ENCODE measurements around the gene LTB.

The LTB gene

DNA sequence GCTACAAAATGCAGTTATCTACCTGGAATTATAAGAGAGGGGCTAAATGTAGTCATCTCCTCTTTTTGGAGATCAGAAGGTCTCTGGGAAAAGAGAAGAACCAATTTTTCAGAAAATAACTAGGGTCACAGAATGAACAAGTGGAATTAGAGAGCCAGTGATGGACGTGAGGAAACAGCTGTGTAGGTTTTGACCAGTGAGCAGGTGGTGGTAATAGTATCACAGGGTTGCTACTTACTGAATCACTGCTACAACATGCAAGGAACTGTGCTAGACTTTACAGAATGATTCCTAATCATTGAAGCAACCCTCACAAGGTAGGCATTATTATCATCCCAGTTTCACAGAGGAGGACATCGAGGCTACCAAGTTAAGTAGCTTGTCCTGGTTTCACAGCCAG lies 37.5 kb downstream of the LTB start:
- H3K9me3 Mint-ChIP-seq, result no peaks in the 10 kb centered on the region
- no peak overlapping the region for H3K4me3 Mint-ChIP-seq
- intact Hi-C loops (cut with micrococcal nuclease), result loop anchor here (5.0 kb wide), 2 partner anchors 123 to 288 kb away; partner anchors contain the start of genes CSNK2B and LY6G5B
- peaks cover 29% of the 10 kb centered on the region for H3K36me3 Mint-ChIP-seq (ENCODE audit: low read depth)
- H3K27me3 Mint-ChIP-seq, result no peaks in the 10 kb centered on the region
- H3K4me1 Mint-ChIP-seq (ENCODE audit: low read depth), result peaks cover 45% of the 10 kb centered on the region
- no peak overlapping the region for H3K27ac Mint-ChIP-seq

DNA sequence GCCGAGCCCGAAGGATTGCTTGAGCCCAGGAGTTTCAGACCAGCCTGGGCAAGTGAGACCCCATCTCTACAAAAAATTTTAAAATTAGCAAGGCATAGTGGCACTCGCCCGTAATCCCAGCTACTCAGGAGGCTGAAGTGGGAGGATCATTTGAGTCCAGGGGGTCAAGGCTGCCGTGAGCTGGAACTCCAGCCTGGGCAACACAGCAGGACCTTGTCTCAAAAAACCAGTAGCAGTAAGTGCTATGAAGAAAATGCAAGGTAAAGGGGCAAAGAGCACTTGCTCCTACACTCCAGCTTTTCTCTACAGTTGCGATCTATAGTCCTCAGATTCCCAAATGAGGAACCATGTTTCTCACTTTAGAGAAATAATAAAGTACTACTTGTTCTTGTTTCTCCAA lies 38.6 kb downstream of the LTB start:
- Mint-ChIP-seq H3K4me3 (no peak overlapping the region), H3K9me3 (no peaks in the 10 kb centered on the region), H3K27me3 (no peaks in the 10 kb centered on the region), H3K4me1 (ENCODE audit: low read depth) (peaks cover 48% of the 10 kb centered on the region), H3K27ac (no peak overlapping the region), H3K36me3 (ENCODE audit: low read depth) (peaks cover 33% of the 10 kb centered on the region)
- intact Hi-C loops (cut with micrococcal nuclease), result loop anchor here (5.0 kb wide), 1 partner anchor 124 kb away; the partner anchor contains the start of genes CSNK2B and LY6G5B

DNA sequence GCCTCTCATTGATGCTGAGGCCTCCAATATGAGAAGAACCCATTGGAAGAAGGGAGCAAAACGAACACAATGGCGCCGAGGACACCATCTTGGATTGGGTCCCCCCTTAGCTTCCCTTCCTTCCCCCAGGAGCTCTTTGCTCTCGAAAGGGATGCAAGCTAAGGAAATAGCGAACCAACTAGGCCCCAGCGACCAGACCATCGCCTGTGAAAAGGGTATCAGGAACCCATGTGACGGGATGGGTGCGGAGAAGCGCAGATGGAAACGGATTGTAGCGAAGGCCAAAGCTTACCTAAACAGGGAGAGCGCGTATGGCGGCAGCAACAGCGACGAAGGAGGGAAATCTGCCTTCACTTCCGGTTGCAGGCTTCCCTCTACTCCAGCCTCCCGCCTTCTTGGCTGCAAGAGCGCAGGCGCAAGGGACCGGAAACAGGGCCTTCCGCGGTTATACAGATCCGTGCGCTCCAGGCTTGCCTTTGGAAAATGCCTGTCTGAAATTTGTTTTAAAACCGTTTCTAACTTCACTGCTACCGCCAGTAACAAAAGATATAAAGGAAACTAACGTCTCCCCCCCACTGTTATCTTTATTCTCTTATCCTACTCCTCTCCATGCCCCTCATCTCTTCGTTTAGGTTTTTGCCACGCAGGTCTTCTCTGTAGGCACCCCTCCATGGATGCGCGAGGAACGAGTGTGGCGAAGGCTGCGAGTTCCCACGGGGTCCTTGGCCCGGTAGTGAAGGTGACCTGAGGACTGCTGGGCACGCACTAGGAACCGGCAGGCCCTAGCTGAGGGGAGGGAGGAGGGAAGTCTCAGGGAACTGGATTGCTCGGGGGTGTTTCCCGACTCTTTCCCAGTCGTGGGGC lies 40.3 kb downstream of the LTB start, which contains the start of gene DDX39B:
Gene DDX39B (minus strand): TSS at position 346 of the 864 bp plus-strand sequence. CDS start 1,471 bp downstream, outside the sequence.
- Mint-ChIP-seq H3K27ac (peak within 1 kb of the TSS; percentile 91), H3K27me3 (no peaks in the 10 kb centered on the region), H3K9me3 (no peaks in the 10 kb centered on the region), H3K4me3 (peak within 1 kb of the TSS; percentile 86), H3K36me3 (ENCODE audit: low read depth) (peaks cover 50% of the 10 kb centered on the region), H3K4me1 (ENCODE audit: low read depth) (peaks cover 40% of the 10 kb centered on the region)
- intact Hi-C loops (cut with micrococcal nuclease), result loop anchor here (5.0 kb wide), 1 partner anchor 125 kb away; the partner anchor contains the start of genes CSNK2B and LY6G5B

DNA sequence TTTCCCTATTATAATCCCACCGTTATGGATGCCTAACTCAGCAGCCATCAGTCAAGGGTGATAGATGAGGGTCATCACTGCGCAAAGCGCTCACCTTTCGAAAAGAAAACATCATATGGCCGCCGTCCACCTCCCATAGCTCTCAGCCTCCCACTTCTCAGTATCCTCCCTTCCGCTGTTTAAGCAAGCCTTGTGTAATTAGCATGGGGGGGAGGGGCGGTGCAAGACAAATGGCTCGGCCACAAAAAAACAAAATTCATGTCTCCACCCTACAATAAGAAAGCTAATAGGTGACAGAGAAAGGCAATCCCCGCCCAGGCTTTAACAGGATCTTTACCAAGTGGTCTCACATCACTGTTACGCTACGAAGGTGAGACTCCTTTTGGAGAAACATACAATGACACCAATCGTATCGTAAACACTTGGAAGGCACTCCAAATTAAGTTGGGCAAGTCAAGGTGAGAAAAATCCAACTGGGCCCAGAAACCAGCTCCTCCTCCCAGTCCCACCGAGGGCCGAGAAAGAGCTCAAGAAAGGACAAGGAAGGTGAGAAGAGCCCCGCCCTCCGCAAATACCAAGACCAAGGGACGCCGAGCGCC lies 41.1 kb downstream of the LTB start:
- Mint-ChIP-seq H3K4me3 (peak overlapping the region; percentile 86), H3K9me3 (no peaks in the 10 kb centered on the region), H3K27me3 (no peaks in the 10 kb centered on the region), H3K4me1 (ENCODE audit: low read depth) (peaks cover 32% of the 10 kb centered on the region), H3K27ac (peak overlapping the region; percentile 91), H3K36me3 (ENCODE audit: low read depth) (peaks cover 57% of the 10 kb centered on the region)
- intact Hi-C loops (cut with micrococcal nuclease), result loop anchor here (5.0 kb wide), 1 partner anchor 126 kb away; the partner anchor contains the start of genes CSNK2B and LY6G5B

DNA sequence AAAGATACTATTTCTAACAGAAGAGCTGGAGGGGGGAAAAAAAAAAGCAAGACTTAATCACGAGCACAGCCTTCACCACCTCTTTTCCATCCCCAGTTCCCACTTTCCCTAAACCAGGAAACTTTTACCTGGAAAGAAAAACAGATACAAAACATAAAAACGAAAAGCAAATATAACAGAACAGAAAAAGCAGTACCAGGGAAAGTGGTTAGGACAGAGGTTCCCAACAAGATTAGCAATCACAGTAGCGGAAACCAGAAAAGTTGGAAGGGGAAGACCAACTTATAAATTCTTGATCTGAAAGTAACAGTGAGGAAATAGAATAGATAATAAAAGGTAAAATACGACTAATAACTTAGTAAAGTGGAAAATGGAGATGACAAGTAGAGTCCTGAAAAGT lies 41.6 kb downstream of the LTB start:
- intact Hi-C loops (cut with micrococcal nuclease), result loop anchor here (5.0 kb wide), 1 partner anchor 127 kb away; the partner anchor contains the start of genes CSNK2B and LY6G5B
- peak overlapping the region; percentile 86 for H3K4me3 Mint-ChIP-seq
- peaks cover 28% of the 10 kb centered on the region for H3K4me1 Mint-ChIP-seq (ENCODE audit: low read depth)
- H3K27me3 Mint-ChIP-seq, result no peaks in the 10 kb centered on the region
- H3K9me3 Mint-ChIP-seq, result no peaks in the 10 kb centered on the region
- H3K36me3 Mint-ChIP-seq (ENCODE audit: low read depth), result peaks cover 62% of the 10 kb centered on the region
- peak overlapping the region; percentile 91 for H3K27ac Mint-ChIP-seq

DNA sequence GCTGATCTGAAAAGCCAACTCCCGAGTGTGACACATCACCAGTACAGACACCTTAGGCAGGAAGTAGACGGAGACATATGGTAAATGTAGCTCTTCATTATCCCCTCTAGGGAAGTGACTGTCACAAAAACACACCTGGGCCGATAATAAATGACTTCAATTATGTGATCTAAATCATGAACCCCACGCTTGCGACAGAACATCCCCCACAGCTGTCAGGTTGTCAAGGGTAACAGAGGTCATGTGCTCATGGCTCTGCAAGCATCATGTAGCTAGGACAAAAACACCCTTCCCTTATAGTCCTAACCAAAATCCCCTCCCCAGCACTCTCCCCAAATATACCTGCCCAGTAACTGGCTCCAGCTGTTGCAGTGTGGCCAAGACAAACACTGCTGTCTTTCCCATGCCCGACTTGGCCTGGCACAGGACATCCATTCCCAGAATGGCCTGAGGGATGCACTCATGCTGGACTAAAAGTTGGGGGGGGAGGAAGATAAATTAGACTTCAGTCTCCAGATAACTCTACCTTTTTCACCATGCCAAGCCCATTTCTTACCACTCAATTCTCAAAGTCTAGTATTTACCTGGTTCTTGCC lies 43.3 kb downstream of the LTB start:
- no peaks in the 10 kb centered on the region for H3K27me3 Mint-ChIP-seq
- intact Hi-C loops (cut with micrococcal nuclease), result no loop called here
- H3K27ac Mint-ChIP-seq, result peak overlapping the region; percentile 3
- H3K36me3 Mint-ChIP-seq (ENCODE audit: low read depth), result peaks cover 79% of the 10 kb centered on the region
- H3K4me1 Mint-ChIP-seq (ENCODE audit: low read depth), result peaks cover 28% of the 10 kb centered on the region
- H3K4me3 Mint-ChIP-seq, result peak overlapping the region; percentile 37
- no peaks in the 10 kb centered on the region for H3K9me3 Mint-ChIP-seq

DNA sequence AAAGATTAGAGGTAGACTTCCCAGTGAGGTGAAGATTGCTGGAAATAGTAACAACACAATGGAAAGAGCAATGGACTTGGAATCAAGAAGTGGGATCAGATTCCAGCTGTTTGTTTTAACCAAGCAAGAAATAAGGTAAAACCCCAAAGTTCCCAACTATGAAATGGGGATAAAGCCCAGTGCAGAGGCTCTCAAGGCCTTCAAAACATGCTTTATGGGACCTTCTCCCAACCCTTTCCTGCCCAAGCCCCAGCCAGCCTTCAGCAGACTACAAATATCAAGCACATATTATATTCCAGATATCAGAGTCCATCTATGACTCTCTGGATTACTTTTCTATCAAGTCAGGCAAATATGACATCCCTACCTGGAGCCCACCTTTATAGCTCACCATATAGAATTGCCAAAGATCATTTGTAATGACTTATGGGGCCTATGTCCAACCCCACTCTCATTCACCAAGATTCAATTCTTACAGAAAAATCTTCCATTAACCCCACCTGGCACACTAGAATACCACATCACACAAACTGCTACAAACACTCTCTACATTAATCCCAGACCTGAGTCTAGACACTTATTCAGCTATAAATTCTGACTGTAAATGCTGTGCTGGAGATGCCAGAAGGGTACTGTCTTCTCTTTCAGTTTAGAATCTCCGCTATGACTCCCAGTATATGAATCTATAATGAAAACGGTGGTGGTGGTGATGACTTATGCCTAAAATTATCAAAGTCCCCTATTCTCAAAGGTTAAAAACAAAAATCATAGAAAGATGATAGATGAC lies 46.5 kb downstream of the LTB start:
- Mint-ChIP-seq H3K36me3 (ENCODE audit: low read depth) (peaks cover 99% of the 10 kb centered on the region), H3K9me3 (no peaks in the 10 kb centered on the region), H3K4me3 (no peak overlapping the region), H3K27ac (no peak overlapping the region), H3K4me1 (ENCODE audit: low read depth) (peaks cover 32% of the 10 kb centered on the region), H3K27me3 (no peaks in the 10 kb centered on the region)
- intact Hi-C loops (cut with micrococcal nuclease), result no loop called here

DNA sequence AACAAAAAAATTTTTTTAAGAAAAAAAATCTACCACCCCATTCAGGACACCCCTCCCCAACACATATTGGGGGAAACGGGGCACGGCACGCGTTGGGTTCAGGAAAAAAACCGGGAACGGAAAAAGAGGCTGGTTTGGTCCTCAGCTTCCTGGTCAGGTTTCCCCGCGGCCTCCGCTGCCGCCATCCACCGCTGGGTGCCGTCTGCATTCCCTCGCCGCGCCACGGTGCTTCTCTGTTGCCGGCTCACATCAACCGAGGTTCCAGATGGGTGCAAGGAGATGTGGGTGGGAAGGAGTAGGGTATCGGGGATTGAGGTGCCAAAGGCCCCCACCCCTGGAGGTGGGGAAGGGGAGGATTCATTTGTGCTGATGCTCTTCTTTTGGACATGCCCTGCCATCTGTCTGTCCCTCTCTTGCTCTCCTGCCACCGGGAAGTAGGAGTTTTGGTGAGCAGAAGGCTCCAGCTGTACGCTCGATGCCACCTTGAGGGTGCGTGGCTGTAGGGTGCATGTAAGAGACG lies 47.6 kb downstream of the LTB start:
- Mint-ChIP-seq H3K4me3 (no peak overlapping the region), H3K4me1 (ENCODE audit: low read depth) (peaks cover 27% of the 10 kb centered on the region), H3K27me3 (no peaks in the 10 kb centered on the region), H3K27ac (no peak overlapping the region), H3K9me3 (no peaks in the 10 kb centered on the region), H3K36me3 (ENCODE audit: low read depth) (peaks cover 99% of the 10 kb centered on the region)
- intact Hi-C loops (cut with micrococcal nuclease), result no loop called here

DNA sequence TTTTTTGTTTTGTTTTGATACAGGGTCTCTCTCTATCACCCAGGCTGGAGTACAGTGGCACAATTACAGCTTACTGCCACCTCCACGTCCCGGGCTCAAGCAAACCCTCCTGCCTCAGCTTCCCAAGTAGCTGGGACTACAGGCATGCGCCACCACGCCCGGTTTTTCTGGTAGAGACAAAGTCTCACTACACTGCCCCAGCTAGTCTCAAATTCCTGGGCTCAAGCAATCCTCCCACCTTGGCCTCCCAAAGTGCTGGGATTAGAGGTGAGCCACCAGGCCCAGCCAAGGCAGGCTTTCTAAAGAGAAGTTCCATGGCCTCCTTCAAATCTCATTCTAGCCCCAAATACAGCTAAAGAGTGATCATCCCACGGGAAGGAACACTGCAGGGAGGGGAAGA lies 48.2 kb downstream of the LTB start:
- no peaks in the 10 kb centered on the region for H3K9me3 Mint-ChIP-seq
- no peaks in the 10 kb centered on the region for H3K27me3 Mint-ChIP-seq
- no peak overlapping the region for H3K27ac Mint-ChIP-seq
- H3K4me1 Mint-ChIP-seq (ENCODE audit: low read depth), result peaks cover 21% of the 10 kb centered on the region
- intact Hi-C loops (cut with micrococcal nuclease), result no loop called here
- peaks cover 99% of the 10 kb centered on the region for H3K36me3 Mint-ChIP-seq (ENCODE audit: low read depth)
- no peak overlapping the region for H3K4me3 Mint-ChIP-seq

DNA sequence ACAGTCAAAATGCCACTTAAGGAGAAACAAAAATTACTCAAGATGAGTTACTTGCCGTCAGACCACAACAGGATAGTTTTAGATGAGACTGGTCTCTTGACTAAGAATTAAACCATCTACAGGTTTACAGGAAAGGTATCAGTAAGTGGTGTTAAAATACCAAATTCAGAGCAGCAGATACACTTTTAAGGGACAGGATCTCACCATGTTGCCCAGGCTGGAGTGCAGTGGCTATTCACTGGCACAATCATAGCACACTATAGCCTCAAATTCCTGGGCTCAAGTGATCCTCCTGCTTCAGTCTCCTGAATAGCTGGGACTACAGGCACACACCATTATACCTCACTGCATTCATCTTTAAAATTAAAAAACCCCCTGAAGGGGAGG lies 48.8 kb downstream of the LTB start:
- Mint-ChIP-seq H3K4me3 (no peak overlapping the region), H3K27me3 (no peaks in the 10 kb centered on the region), H3K9me3 (no peaks in the 10 kb centered on the region), H3K27ac (no peak overlapping the region), H3K4me1 (ENCODE audit: low read depth) (peaks cover 16% of the 10 kb centered on the region), H3K36me3 (ENCODE audit: low read depth) (peaks cover 99% of the 10 kb centered on the region)
- intact Hi-C loops (cut with micrococcal nuclease), result no loop called here

DNA sequence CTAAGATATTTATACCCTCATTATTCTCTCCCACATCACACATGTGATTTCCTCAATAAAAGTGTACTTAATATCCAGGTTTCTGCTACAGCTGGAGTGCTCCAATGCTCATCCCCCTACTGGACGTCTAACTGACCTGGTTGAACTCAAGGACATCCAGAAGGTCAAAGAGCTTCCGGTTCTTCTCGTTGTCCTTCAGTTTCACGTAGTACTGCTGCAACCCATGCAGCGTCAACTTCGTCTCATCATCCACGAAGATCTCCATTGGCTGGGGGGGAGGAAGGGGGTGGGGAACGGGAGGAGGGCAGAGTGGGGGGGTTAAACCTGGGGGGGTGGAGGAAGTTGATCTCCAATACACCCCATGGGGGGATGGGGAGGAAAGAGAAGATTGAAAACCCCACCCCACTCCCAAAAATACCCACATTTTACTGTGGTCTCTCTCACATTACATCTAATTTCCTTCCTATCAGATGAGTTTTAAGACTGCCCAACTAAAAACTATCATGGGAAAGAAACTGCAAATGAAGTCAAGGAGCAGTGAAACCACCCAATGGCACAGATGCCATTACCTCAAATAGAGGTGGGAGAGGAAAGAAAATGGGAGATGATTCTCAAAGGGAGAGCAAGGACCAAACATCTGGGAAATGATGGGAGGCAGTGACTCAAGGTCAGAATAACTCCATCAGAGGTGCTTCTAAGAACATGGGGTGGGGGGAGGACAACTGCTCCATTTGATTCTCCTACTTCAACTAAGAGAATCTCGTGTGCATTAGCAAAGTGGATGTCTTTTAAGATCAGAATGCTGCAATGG lies 49.4 kb downstream of the LTB start:
- Mint-ChIP-seq H3K4me1 (ENCODE audit: low read depth) (peaks cover 12% of the 10 kb centered on the region), H3K27me3 (no peaks in the 10 kb centered on the region), H3K4me3 (no peak overlapping the region), H3K9me3 (no peaks in the 10 kb centered on the region), H3K36me3 (ENCODE audit: low read depth) (peaks cover 94% of the 10 kb centered on the region), H3K27ac (no peak overlapping the region)
- intact Hi-C loops (cut with micrococcal nuclease), result no loop called here

DNA sequence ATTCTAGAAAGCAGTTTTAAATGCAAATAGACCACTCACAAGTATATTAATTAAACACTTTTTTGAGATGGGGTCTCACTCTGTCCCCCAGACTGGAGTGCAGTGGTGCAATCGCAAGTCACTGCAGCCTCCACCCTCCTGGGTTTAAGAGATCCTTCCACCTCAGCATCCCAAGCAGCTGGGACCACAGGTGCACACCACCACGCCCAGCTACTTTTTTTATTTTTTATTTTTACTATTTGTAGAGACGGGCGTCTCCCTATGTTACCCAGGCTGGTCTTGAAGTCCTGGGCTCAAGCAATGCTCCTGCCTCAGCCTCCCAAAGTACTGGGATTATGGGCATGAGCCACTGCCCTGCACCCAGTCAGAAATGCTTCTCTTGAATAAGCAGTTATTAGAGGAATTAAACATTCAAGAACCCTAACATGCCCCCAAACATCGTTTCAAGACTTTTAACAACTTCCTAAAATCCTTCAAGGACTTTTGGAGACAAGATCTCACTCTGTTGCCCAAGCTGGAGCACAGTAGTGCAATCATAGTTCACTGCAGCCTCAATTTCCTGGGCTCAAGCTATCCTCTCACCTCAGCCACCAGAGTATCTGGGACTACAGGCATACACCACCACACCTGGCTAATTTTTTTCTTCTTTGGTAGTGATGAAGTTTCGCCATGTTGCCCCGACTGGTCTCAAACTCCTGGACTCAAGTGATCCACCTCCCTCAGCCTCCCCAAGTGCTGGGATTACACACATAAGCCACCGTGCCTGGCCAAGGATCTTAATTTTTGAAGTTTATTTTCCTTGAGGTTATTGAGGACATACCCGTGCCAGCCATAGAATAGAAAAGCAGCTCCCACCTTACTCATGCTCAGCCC lies 50.2 kb downstream of the LTB start:
- Mint-ChIP-seq H3K9me3 (no peaks in the 10 kb centered on the region), H3K36me3 (ENCODE audit: low read depth) (peaks cover 87% of the 10 kb centered on the region), H3K4me3 (no peak overlapping the region), H3K27me3 (no peaks in the 10 kb centered on the region), H3K27ac (no peak overlapping the region), H3K4me1 (ENCODE audit: low read depth) (peaks cover 12% of the 10 kb centered on the region)
- intact Hi-C loops (cut with micrococcal nuclease), result no loop called here
